ENCODE data around the gene SELENOM.
"Not testable (repeated sequence)": the region's sequence is repeated elsewhere in the genome, so short reads cannot be mapped to it uniquely, and the experiment has no call there.

The SELENOM gene

DNA sequence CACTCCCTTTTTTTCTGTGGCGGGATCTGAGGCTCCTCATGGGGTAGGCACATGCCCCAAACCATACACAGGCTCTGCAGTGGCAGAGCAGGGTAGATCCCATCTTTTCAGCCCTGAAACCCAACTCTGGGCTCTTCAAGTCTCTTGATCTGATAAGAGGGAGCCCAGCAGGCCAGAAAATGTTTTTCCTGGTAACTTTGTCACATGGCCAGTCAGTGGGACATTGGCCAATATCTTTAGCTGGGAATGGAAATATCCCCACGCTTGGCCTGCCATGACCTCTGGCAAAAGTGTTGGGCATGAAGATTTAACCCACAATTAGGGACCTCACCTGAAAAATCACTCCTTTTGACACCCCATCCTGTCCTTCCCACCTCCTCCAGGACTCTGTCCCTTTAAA, 23.5 kb upstream of the SELENOM start:
- DNase-seq = no peak

DNA sequence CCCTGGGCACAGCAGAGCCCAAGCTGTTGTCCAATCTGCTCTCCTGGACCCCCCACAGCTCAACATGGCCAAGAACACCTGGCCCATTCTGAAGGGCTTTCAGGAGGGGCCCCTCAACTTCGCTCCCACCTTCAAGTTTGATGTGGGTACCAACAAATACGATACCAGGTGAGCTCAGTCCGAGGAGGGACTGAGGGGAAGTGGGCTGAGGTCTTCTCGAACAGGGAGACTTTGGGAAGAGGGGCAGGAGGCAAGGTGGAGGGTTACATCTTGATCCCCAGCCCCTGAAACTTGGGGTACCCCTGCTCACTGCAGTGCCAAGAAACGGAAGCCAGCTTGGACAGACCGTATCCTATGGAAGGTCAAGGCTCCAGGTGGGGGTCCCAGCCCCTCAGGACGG, 20.8 kb upstream of the SELENOM start:
- no peak for DNase-seq

DNA sequence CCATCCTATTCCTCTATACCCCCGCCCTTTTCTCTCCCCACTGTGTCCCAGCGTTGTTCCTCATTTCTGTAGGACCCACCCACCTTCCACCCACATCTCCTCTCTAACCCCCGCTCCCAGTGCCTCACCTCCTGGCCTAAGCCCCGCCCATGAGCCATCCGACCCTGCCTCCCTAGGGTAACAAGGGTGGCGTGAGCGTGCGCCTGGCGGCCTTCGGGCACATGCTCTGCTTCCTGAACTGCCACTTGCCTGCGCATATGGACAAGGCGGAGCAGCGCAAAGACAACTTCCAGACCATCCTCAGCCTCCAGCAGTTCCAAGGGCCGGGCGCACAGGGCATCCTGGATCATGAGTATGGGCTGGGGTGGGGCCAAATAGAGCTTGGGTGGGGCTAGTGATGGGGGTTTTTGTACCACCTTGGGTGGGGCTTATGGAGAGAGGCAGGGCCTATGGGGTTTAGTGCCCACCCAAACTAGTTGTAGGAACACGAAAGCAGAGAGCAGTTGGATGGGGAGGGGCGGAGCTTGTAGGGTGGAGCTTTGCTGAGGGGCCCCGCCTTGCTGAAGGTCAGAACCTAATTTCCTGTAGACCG, 19.9 kb upstream of the SELENOM start:
- no peak for DNase-seq

DNA sequence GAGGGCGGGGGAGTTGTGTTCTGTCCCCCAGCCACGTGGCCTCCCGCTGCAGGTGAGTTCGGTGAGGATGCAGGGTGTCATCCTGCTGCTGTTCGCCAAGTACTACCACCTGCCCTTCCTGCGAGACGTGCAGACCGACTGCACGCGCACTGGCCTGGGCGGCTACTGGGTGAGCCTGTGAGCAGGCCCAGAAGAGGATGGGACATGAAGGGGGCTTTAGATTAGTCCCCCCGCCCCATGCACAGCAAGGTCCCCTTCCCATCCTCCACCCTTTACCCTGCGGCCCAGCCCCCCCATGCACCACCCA, 19.5 kb upstream of the SELENOM start:
- DNase-seq = no peak

GRCh38 chr22:31126128-31126868, 18.9 kb upstream of the SELENOM start:
- DNase-seq = no peak

- no peak for DNase-seq
These were observed 18.3 kb upstream of the SELENOM start for GRCh38 chr22:31125521-31126117.

- DNase-seq = no peak
These were observed 17.6 kb upstream of the SELENOM start for GRCh38 chr22:31124811-31125465.

DNA sequence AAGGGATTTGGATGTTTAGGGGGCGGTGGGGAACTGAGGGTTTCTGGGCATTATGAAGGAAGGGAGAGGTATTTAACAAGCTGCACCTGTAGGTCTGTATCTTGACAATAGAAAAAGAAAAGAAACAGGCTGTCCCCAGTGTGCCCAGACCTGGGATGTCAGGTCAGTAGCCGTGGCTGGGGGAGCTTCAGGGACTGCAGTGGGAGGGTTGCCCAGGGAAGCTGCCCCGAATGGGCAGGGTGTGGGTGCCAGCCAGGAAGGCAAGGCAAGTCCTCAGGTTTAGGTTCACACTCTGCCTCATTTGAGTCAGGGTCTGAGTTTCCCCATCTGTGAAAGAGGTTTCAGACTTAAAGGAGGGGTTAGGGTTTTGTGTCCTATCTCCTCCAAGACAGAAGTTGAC, 16.9 kb upstream of the SELENOM start:
- DNase-seq = no peak

DNA sequence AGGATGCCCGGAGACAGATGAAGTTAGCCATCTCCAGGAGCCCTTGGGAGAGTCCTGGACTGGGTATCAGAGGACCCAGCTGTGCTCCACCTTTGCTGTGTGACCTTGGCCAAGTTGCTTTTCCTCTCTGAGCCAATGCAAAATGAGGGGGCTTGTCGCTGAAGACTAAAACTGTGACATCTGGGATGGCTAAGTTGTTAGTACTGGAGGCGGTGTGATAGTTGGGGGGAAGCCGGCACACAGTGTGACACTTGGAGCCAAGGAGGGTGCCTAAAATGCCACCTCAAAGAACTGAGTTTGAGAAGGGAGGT, 15.9 kb upstream of the SELENOM start:
- no peak for DNase-seq

- DNase-seq = no peak
These were observed 15.3 kb upstream of the SELENOM start, which contains the start of gene INPP5J for GRCh38 chr22:31122532-31123291. TSS of gene INPP5J (plus strand) at chr22:31122966. CDS start at chr22:31123015, 49 bp downstream.

DNA sequence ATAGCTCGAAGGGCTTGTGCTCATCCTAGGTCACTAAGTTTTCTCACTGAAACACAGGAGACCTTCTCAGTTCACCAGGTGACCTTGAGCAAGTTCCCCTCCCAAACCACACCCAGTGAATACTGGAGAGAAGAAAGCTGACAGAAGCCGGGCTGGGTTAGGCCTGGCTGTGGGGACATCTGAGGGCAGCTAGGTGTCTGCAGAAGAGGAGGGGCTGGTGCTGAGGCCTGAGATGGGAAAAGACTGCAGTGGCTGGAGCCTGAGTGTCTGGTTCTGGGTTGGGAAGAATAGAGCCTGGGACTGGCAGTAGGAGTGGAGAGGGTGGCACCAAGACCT, 14.8 kb upstream of the SELENOM start:
- no peak for DNase-seq

DNA sequence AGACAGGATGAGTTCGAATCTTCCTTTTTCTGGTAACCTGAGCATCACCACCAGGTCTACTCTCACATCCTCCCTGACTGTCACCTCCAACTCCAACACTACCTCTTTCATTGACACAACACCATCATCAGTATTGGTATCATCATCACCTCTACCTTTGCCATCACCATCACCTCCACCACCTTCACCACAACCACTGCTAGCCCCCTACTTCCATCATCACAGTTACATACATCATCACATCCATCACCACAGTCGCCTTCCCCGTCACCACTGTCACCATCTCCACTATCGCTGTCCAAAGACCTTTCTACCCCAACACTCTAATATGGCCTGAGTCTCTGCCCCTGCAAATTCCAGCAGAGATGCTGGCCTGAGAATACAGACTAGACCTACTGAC, 14.0 kb upstream of the SELENOM start:
- DNase-seq = no peak

DNA sequence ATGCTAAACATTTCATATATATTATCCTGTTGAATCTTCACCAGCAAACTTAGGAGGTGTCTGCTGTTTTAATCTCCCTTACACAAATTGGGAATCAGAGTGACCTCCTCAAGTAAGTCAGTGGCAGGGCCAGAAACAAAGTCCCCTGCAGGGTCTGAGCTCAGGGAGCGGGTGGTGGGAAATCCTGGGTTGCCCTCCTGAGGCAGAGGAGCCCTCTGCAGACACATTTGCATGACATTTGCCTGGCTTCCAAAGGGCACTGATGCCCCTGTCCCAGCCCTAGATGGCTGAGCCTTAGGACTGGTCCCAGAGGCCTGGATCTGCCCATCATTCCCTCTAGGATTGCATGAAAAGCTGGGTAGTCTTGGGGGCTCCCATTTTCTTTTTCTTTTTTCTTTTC, 13.3 kb upstream of the SELENOM start:
- DNase-seq = no peak

- no peak for DNase-seq
These were observed 12.9 kb upstream of the SELENOM start for GRCh38 chr22:31120230-31120629.

GRCh38 chr22:31119026-31119717, 11.8 kb upstream of the SELENOM start:
- DNase-seq = no peak

DNA sequence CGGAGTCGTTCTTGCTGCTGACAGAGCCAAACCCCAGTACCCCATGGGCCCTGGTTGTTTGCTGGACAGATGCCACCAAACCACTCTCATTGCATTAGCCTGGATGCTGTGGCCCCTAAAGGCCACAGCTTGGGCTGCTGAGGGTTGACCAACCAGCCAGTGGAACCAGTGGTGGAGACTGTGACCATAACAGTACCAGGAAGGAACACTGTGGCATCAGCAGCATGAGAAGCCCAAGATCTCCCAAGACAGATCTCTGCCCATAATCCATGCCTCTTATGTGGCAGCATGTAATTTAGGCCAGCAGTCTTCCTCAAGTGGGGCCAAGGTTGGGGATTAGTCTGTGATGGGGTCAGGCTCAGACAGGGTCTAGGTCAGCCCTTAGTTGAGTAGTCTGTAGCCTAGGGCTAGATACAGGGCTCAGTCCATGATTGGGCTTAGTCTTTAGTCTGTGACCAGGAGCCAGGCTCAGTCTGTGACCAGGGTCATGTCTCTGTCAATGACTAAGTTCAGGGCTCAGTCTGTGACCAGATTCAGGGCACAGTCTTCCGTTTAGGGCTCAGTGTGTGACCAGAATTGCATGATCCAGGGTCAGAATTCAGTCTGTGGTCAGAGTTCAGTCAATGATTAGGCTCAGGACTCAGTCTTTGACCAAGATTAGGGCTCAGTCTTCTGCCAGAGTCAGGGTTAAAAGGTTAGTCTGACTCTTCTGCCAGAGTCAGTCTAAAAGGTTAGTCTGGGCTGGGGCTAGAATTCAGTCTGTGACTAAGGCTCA, 10.9 kb upstream of the SELENOM start:
- no peak for DNase-seq

GRCh38 chr22:31112547-31113091, 5.3 kb upstream of the SELENOM start:
- DNase-seq = not testable (repeated sequence)

DNA sequence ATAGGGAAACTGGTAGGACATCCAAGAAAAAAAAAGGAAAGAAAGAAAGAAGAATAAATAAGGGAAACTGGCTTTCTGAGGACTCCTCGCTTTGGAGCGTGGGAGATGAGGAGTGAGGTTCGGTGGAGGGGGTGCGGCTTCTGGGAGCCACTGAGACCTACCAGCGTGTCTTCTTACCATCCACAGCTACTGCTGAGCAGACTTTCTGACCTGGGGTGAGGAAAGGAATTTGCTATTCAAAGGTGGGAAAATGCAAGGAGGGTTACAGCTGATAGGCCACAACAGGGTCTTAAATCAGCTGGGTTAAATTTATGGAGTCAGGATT, 488 bp upstream of the SELENOM start:
- no peak for DNase-seq

GRCh38 chr22:31106731-31107177, 614 bp downstream of the SELENOM start:
- no peak for DNase-seq

GRCh38 chr22:31106001-31106571, 1.3 kb downstream of the SELENOM start:
- no peak for DNase-seq

- DNase-seq = no peak
These were observed 2.0 kb downstream of the SELENOM start for GRCh38 chr22:31105282-31105929.
